ENCODE results near the gene UQCC3.
"Not testable (repeated sequence)": the region's sequence is repeated elsewhere in the genome, so short reads cannot be mapped to it uniquely, and the experiment has no call there.

UQCC3 gene

GRCh38 chr11:62666259-62666926 is 5.1 kb upstream of the UQCC3 start:
- DNase-seq: no peak

- no peak for DNase-seq
These were observed 4.0 kb upstream of the UQCC3 start for GRCh38 chr11:62667460-62667859.

- no peak for DNase-seq
These were observed 1.9 kb upstream of the UQCC3 start for GRCh38 chr11:62669420-62670161.

GRCh38 chr11:62671236-62671607 is 251 bp upstream of the UQCC3 start:
- no peak for DNase-seq

GRCh38 chr11:62673196-62673525 is 1.7 kb downstream of the UQCC3 start:
- no peak for DNase-seq

GRCh38 chr11:62675415-62675814 is 3.9 kb downstream of the UQCC3 start:
- not testable (repeated sequence) for DNase-seq

GRCh38 chr11:62676698-62677097 is 5.2 kb downstream of the UQCC3 start:
- no peak for DNase-seq

GRCh38 chr11:62677156-62677555 is 5.7 kb downstream of the UQCC3 start:
- no peak for DNase-seq

- DNase-seq: no peak
These were observed 6.2 kb downstream of the UQCC3 start for GRCh38 chr11:62677714-62678113.

- DNase-seq: no peak
These were observed 6.9 kb downstream of the UQCC3 start for GRCh38 chr11:62678433-62678769.

- no peak for DNase-seq
These were observed 7.6 kb downstream of the UQCC3 start, which contains the start of gene UBXN1 for GRCh38 chr11:62678770-62679696. TSS of gene UBXN1 (minus strand) at chr11:62679073. CDS start at chr11:62678923, 150 bp downstream.

- DNase-seq: peak; percentile 33
These were observed 9.4 kb downstream of the UQCC3 start for GRCh38 chr11:62680825-62681240.

- DNase-seq: no peak
These were observed 11.0 kb downstream of the UQCC3 start for GRCh38 chr11:62682518-62682917.

GRCh38 chr11:62687508-62688396 is 16.3 kb downstream of the UQCC3 start:
- no peak for DNase-seq

- DNase-seq: no peak
These were observed 17.0 kb downstream of the UQCC3 start for GRCh38 chr11:62688491-62688890.

GRCh38 chr11:62689421-62690183 is 18.1 kb downstream of the UQCC3 start, which contains the start of gene LRRN4CL:
TSS of gene LRRN4CL (minus strand) at chr11:62689530. CDS start at chr11:62688508, 1,022 bp downstream.
- DNase-seq: no peak

- not testable (repeated sequence) for DNase-seq
These were observed 22.2 kb downstream of the UQCC3 start for GRCh38 chr11:62693624-62694023.

- no peak for DNase-seq
These were observed 23.1 kb downstream of the UQCC3 start for GRCh38 chr11:62694455-62695167.

- DNase-seq: no peak
These were observed 30.8 kb downstream of the UQCC3 start for GRCh38 chr11:62702246-62702645.

GRCh38 chr11:62703921-62704320 is 32.4 kb downstream of the UQCC3 start:
- DNase-seq: not testable (repeated sequence)

- no peak for DNase-seq
These were observed 33.9 kb downstream of the UQCC3 start for GRCh38 chr11:62705413-62705812.

All from NCI-H1436 treated with DMSO at 0.1 percent for 48 hours (cell line).